GM19240 (cell line): ENCODE data around the gene ADAMTS17.
"Not testable (repeated sequence)": the region's sequence is repeated elsewhere in the genome, so short reads cannot be mapped to it uniquely, and the experiment has no call there.

Experiments
- DNase-seq: peaks from one replicate; pipeline ENCODE4 v3.0.0; 2011; ENCODE audit warnings: low spot score; ENCODE audit not compliant: insufficient read length

Gene ADAMTS17

GRCh38 chr15:99980752-99981151 is 361.0 kb downstream of the ADAMTS17 start:
- no peak for DNase-seq

GRCh38 chr15:99979886-99980285 is 361.9 kb downstream of the ADAMTS17 start:
- not testable (repeated sequence) for DNase-seq

GRCh38 chr15:99979371-99979770 is 362.4 kb downstream of the ADAMTS17 start:
- DNase-seq: no peak

- no peak for DNase-seq
These were observed 363.3 kb downstream of the ADAMTS17 start for GRCh38 chr15:99978426-99978825.

GRCh38 chr15:99977929-99978328 is 363.8 kb downstream of the ADAMTS17 start:
- no peak for DNase-seq

GRCh38 chr15:99976811-99977271 is 364.9 kb downstream of the ADAMTS17 start:
- no peak for DNase-seq

GRCh38 chr15:99976000-99976399 is 365.8 kb downstream of the ADAMTS17 start:
- no peak for DNase-seq

GRCh38 chr15:99974246-99974645 is 367.5 kb downstream of the ADAMTS17 start:
- DNase-seq: no peak

GRCh38 chr15:99973351-99973750 is 368.4 kb downstream of the ADAMTS17 start:
- no peak for DNase-seq

- no peak for DNase-seq
These were observed 370.8 kb downstream of the ADAMTS17 start for GRCh38 chr15:99970891-99971430.

- no peak for DNase-seq
These were observed 372.4 kb downstream of the ADAMTS17 start for GRCh38 chr15:99969261-99969920.

GRCh38 chr15:99967841-99968371 is 373.9 kb downstream of the ADAMTS17 start:
- DNase-seq: no peak

GRCh38 chr15:99966815-99967214 is 375.0 kb downstream of the ADAMTS17 start:
- DNase-seq: no peak

GRCh38 chr15:99965376-99965775 is 376.4 kb downstream of the ADAMTS17 start:
- DNase-seq: no peak

GRCh38 chr15:99963976-99964375 is 377.8 kb downstream of the ADAMTS17 start:
- no peak for DNase-seq

- no peak for DNase-seq
These were observed 378.5 kb downstream of the ADAMTS17 start for GRCh38 chr15:99963096-99963825.

- no peak for DNase-seq
These were observed 379.7 kb downstream of the ADAMTS17 start for GRCh38 chr15:99962006-99962561.

- no peak for DNase-seq
These were observed 380.7 kb downstream of the ADAMTS17 start for GRCh38 chr15:99961011-99961441.

GRCh38 chr15:99959326-99959725 is 382.4 kb downstream of the ADAMTS17 start:
- no peak for DNase-seq

- DNase-seq: no peak
These were observed 383.2 kb downstream of the ADAMTS17 start for GRCh38 chr15:99958426-99959097.

GRCh38 chr15:99957642-99958013 is 384.1 kb downstream of the ADAMTS17 start:
- no peak for DNase-seq
